ENCODE data around the gene BDH1.

- TF ChIP-seq CTCF (IDR thresholded peaks at IDR 0.05) (no peak), POLR2A (IDR thresholded peaks at IDR 0.05) (no peak)
These were observed 62.7 kb downstream of the BDH1 start for GRCh38 chr3:197493049-197493448.
